PC-9 (cell line): ENCODE results near the gene ZFHX3. TPM values are rescaled to one million over a fixed set of nuclear protein-coding genes. Genes with fewer than 3 reads are reported as not detected.

ENCODE experiments used
- BruUV-seq: library from RNA; stranded (reverse); fragments of 400-500 nt; replicated peaks from 2 replicates; lab custom pipeline; 2021; lab: Mats Ljungman, UMichigan
- CTCF ChIA-PET: fragments of 300-600 bp; sonication (Branson Sonifier 250); formaldehyde crosslinking; loops from one replicate; lab custom pipeline; 2022; ENCODE audit warnings: antibody characterized with exemption; lab: Charles Lee
- POLR2A ChIA-PET: fragments of 300-600 bp; sonication (Branson Sonifier 250); formaldehyde crosslinking; loops from one replicate; lab custom pipeline; 2022; ENCODE audit warnings: antibody characterized with exemption; ENCODE audit not compliant: unreplicated experiment; lab: Charles Lee
- DNase-seq, 2 experiments: peaks; one replicate each; pipeline versions ENCODE4 v3.0.0 to v3.0.0-alpha.2; 2015 to 2022; ENCODE audit warnings: mixed read lengths in 1 of 2
- H2AFZ ChIP-seq: fragments of 200-600 bp; sonication (generic); 2 replicates; pipeline ENCODE4 v1.8.1; 2017; ENCODE audit warnings: antibody characterized with exemption
- H3F3A ChIP-seq: fragments of 200-600 bp; sonication (generic); 2 replicates; pipeline ENCODE4 v1.8.1; 2017; ENCODE audit warnings: antibody characterized with exemption, mild to moderate bottlenecking, low read depth; ENCODE audit not compliant: insufficient read depth
- H3K27ac ChIP-seq: fragments of 200-600 bp; sonication (generic); 2 replicates; pipeline ENCODE4 v1.6.1; 2016; ENCODE audit warnings: mixed run types
- H3K27me3 ChIP-seq: fragments of 200-600 bp; sonication (generic); 2 replicates; pipeline ENCODE4 v1.6.1; 2016; ENCODE audit warnings: low read depth, mixed run types; ENCODE audit not compliant: insufficient read depth
- H3K36me3 ChIP-seq: fragments of 200-600 bp; sonication (generic); 2 replicates; pipeline ENCODE4 v1.6.1; 2016; ENCODE audit warnings: low read depth, mixed run types
- H3K4me1 ChIP-seq: fragments of 200-600 bp; sonication (generic); replicated peaks from 2 replicates; pipeline ENCODE4 v1.6.1; 2016; ENCODE audit warnings: mixed run types; ENCODE audit not compliant: insufficient read depth
- H3K4me2 ChIP-seq: fragments of 200-600 bp; sonication (generic); 2 replicates; pipeline ENCODE4 v1.6.1; 2017; ENCODE audit warnings: mixed run types
- H3K4me3 ChIP-seq: fragments of 200-600 bp; sonication (generic); 2 replicates; pipeline ENCODE4 v1.6.1; 2016; ENCODE audit warnings: mixed run types
- H3K79me2 ChIP-seq: fragments of 200-600 bp; sonication (generic); 2 replicates; pipeline ENCODE4 v1.6.1; 2017; ENCODE audit warnings: low read depth, mixed run types
- H3K9me2 ChIP-seq: fragments of 200-600 bp; sonication (generic); 2 replicates; pipeline ENCODE4 v1.8.1; 2017; ENCODE audit warnings: mild to moderate bottlenecking; ENCODE audit not compliant: insufficient read depth
- H3K9me3 ChIP-seq: fragments of 200-600 bp; sonication (generic); 2 replicates; pipeline ENCODE4 v1.8.1; 2016; ENCODE audit warnings: low read depth; ENCODE audit not compliant: insufficient read depth
- H4K20me1 ChIP-seq: fragments of 200-600 bp; sonication (generic); 2 replicates; pipeline ENCODE4 v1.8.1; 2017; ENCODE audit not compliant: insufficient read depth
- EZH2 ChIP-seq: fragments of 200-600 bp; sonication (generic); IDR thresholded peaks from 2 replicates; pipeline ENCODE4 v1.8.0; 2017; ENCODE audit warnings: antibody characterized with exemption, low read depth
- intact Hi-C: fragments of 100-400 bp; cut with micrococcal nuclease; formaldehyde crosslinking; loops from one replicate; pipeline ENCODE4 v1.10.0; 2022; ENCODE audit not compliant: unreplicated experiment
- total RNA-seq: library from RNA; stranded (reverse); gene quantifications from 2 replicates; pipeline ENCODE4 v1.2.3, GENCODE V29; 2021
- TF ChIP-seq, protein P1 (sequence below): fragments of 200-600 bp; sonication (generic); conservative IDR thresholded peaks from 2 replicates; pipeline ENCODE4 v1.6.1; 2017; ENCODE audit warnings: mixed run types, antibody characterized with exemption, mild to moderate bottlenecking, moderate library complexity

The ZFHX3 gene
- total RNA-seq, 1 experiment from 2014 or later = 23.1 TPM

DNA sequence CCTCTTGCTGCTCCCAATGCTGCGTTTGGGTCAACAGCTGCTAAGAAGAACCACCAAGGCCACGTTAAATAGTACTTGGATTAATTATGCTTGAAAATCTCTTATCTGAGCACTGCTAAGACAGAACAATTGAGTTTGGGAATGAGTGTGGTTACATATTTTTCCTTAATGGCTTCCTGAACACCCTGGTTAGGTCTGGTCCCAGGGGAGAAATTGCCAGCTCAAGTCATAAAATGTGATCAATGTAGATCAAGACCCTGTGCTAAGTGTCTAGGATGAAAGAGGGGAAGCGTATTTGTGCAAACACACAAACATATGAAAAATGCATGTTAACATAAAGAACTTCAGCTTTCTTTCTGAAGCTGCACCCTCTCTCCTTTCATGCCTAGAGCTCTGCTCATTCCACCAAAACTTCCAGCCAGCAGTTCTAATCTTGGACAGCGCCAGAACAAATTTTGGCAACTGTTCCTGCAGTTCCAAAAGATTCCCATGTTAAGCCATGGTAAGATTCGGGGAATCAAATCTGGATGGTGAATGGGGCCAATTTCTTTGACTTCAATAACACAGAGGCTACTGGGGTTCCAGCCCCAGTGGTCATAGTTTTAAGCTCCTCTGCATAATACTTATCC lies 72.0 kb downstream of the ZFHX3 start:
- no TSS peak for BruUV-seq
- POLR2A ChIA-PET = interaction anchor here (0.5 to 0.6 kb wide), 2 partner anchors 14 to 96 kb away, joined by 4 to 7 read pairs; no protein-coding TSS in a partner anchor

DNA sequence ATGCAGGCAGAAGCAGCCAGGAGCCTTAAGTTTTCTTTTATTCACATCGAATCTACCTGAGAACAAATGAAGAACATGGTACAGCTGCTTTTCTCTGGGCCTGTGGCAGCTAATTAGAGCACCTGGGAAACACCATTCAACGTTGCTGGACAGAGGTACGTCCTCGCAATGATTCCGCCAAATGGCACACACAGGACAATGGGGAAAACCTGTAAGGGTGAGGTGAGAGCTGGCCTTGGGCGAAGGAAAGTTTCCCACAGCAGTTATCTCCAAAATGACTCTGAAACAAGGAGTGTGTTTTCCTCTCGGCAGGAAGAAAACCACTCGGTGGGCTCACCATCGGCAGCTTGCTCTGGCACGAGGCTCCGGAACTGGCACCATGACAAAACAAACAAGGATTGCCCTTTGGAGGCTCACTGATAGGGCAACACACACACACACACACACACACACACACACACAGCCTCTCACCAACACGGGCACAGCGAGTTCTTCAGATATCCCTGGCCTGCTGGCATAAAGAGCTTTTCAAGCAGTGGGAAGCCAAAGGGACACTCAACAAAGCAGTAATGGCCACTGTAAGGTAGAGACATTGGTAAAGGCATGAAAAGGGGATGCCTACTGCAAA lies 73.7 kb downstream of the ZFHX3 start:
- ChIA-PET POLR2A (no interaction called here), CTCF (interaction anchor here (0.6 kb wide), 1 partner anchor 32 kb away, joined by 3 read pairs; no protein-coding TSS in a partner anchor)
- no peaks in the 10 kb centered on the region for H3K9me2 ChIP-seq
- H3K27ac ChIP-seq = no peak overlapping the region
- H2AFZ ChIP-seq = no peak overlapping the region
- intact Hi-C loops = no loop called here
- no peak overlapping the region for H3K4me2 ChIP-seq
- H3K4me3 ChIP-seq = no peak overlapping the region
- no TSS peak for BruUV-seq
- no peaks in the 10 kb centered on the region for H3K4me1 ChIP-seq
- no peaks in the 10 kb centered on the region for H3K36me3 ChIP-seq
- no peaks in the 10 kb centered on the region for H3K27me3 ChIP-seq
- no peaks in the 10 kb centered on the region for H3K9me3 ChIP-seq
- H4K20me1 ChIP-seq = peaks cover 6% of the 10 kb centered on the region; the same call in 1 of the 2 replicates
- TF ChIP-seq EZH2 = no peak
- TF ChIP-seq, protein P1, sequence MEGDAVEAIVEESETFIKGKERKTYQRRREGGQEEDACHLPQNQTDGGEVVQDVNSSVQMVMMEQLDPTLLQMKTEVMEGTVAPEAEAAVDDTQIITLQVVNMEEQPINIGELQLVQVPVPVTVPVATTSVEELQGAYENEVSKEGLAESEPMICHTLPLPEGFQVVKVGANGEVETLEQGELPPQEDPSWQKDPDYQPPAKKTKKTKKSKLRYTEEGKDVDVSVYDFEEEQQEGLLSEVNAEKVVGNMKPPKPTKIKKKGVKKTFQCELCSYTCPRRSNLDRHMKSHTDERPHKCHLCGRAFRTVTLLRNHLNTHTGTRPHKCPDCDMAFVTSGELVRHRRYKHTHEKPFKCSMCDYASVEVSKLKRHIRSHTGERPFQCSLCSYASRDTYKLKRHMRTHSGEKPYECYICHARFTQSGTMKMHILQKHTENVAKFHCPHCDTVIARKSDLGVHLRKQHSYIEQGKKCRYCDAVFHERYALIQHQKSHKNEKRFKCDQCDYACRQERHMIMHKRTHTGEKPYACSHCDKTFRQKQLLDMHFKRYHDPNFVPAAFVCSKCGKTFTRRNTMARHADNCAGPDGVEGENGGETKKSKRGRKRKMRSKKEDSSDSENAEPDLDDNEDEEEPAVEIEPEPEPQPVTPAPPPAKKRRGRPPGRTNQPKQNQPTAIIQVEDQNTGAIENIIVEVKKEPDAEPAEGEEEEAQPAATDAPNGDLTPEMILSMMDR = no peak
- peaks cover 33% of the 10 kb centered on the region for H3K79me2 ChIP-seq
- DNase-seq = no peak
- H3F3A ChIP-seq = no peaks in the 10 kb centered on the region

More for the DNA sequence above, 72.0 kb downstream of the ZFHX3 start:
- Histone ChIP-seq H3K9me3 (no peaks in the 10 kb centered on the region), H2AFZ (no peak overlapping the region), H3K27ac (no peak overlapping the region), H3K79me2 (peaks cover 43% of the 10 kb centered on the region), H3K9me2 (no peaks in the 10 kb centered on the region), H3F3A (no peaks in the 10 kb centered on the region), H3K4me1 (no peaks in the 10 kb centered on the region), H3K36me3 (no peaks in the 10 kb centered on the region), H4K20me1 (no peaks in the 10 kb centered on the region), H3K4me3 (no peak overlapping the region), H3K27me3 (no peaks in the 10 kb centered on the region), H3K4me2 (no peak overlapping the region)
- CTCF ChIA-PET = no interaction called here
- DNase-seq = no peak
- TF ChIP-seq EZH2 = no peak
- TF ChIP-seq, protein P1 = no peak
- intact Hi-C loops = no loop called here

DNA sequence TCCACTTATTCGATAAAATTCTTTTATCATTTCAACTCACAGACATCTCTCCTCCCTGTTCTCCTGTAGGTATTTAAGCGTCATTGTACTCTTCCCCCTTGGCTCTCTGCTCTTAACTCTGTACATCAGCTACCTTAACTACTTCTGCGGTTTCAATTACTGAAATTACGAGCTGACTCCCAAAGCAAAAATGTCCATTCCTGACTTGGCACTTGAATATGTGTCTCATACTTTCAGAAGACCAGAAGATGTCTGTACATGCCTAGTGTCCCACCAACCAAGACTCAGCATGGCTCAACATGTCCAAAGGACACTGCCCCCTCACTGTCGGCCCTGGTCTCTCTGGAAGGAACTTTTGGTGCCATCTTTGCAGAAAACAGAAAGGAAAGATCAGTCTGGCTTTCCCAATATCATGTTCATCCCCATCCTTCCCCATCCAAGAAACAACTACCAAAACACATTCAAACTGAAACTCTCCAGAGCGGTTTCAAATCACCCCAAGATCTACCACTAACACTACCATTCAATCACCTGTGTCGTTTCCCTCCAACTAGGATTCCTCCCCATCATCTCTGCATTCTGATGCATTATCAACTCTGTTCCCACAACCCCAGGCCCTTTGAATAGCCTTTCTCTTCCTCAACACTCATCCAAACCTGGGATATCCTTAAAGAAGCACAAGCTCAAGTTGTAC lies 74.9 kb downstream of the ZFHX3 start:
- Histone ChIP-seq H4K20me1 (peaks cover 6% of the 10 kb centered on the region; the same call in 1 of the 2 replicates), H3K9me3 (no peaks in the 10 kb centered on the region), H3K27me3 (no peaks in the 10 kb centered on the region), H2AFZ (no peak overlapping the region), H3F3A (no peaks in the 10 kb centered on the region), H3K9me2 (no peaks in the 10 kb centered on the region), H3K4me1 (no peaks in the 10 kb centered on the region; the same call in 1 of the 2 replicates), H3K4me3 (no peak overlapping the region), H3K79me2 (peaks cover 27% of the 10 kb centered on the region), H3K27ac (no peak overlapping the region), H3K36me3 (no peaks in the 10 kb centered on the region), H3K4me2 (no peak overlapping the region)
- DNase-seq = no peak
- CTCF ChIA-PET = no interaction called here
- POLR2A ChIA-PET = no interaction called here
- intact Hi-C loops = no loop called here
- TF ChIP-seq, protein P1 = no peak
- TF ChIP-seq EZH2 = no peak
- BruUV-seq = no TSS peak
